Brain microvascular endothelial cell (primary cell): ENCODE results near the gene SEMA6A.

ENCODE experiments used
- DNase-seq: peaks from one replicate; pipeline ENCODE4 v3.0.0-alpha.2; 2020
- H3K27ac ChIP-seq: fragments of 250-450 bp; sonication (Bioruptor Pico); 2 replicates; pipeline ENCODE4 v1.5.1; 2020; ENCODE audit warnings: mild to moderate bottlenecking, moderate library complexity
- H3K27me3 ChIP-seq: fragments of 250-450 bp; sonication (Bioruptor Pico); replicated peaks from 2 replicates; pipeline ENCODE4 v1.5.1; 2020; ENCODE audit warnings: mild to moderate bottlenecking
- H3K36me3 ChIP-seq: fragments of 250-450 bp; sonication (Bioruptor Pico); replicated peaks from 2 replicates; pipeline ENCODE4 v1.5.1; 2020; ENCODE audit warnings: mild to moderate bottlenecking
- H3K4me3 ChIP-seq: 2 replicates; pipeline ENCODE4 v1.5.1; 2011; ENCODE audit warnings: low read depth, mild to moderate bottlenecking, control low read depth, low read length, moderate library complexity
- CTCF ChIP-seq: IDR thresholded peaks from 2 replicates; pipeline ENCODE4 v1.5.1; 2011; ENCODE audit warnings: low read depth, mild to moderate bottlenecking, moderate library complexity, low read length, control low read depth, inconsistent platforms; ENCODE audit errors: missing control alignments
- in situ Hi-C: cut with HindIII; loops from 2 replicates; pipeline ENCODE4 v1.10.0; 2017; ENCODE audit warnings: low sequenced_read_pairs, low pct_ligation_motif_present

The SEMA6A gene

GRCh38 chr5:116479776-116480675 is 94.6 kb downstream of the SEMA6A start:
- no peak overlapping the region for H3K27ac ChIP-seq
- in situ Hi-C loops = no loop called here
- no peak overlapping the region for H3K4me3 ChIP-seq
- TF ChIP-seq CTCF = no peak
- no peak for DNase-seq
- H3K36me3 ChIP-seq = no peaks in the 10 kb centered on the region
- no peaks in the 10 kb centered on the region for H3K27me3 ChIP-seq

GRCh38 chr5:116478491-116478890 is 96.1 kb downstream of the SEMA6A start:
- no peaks in the 10 kb centered on the region for H3K27me3 ChIP-seq
- in situ Hi-C loops = no loop called here
- no peak for TF ChIP-seq CTCF
- no peak overlapping the region for H3K4me3 ChIP-seq
- no peak for DNase-seq
- no peaks in the 10 kb centered on the region for H3K36me3 ChIP-seq
- no peak overlapping the region for H3K27ac ChIP-seq

- no peaks in the 10 kb centered on the region for H3K27me3 ChIP-seq
- no peak for DNase-seq
- H3K27ac ChIP-seq = no peak overlapping the region
- no peak overlapping the region for H3K4me3 ChIP-seq
- TF ChIP-seq CTCF = no peak
- H3K36me3 ChIP-seq = no peaks in the 10 kb centered on the region
- in situ Hi-C loops = no loop called here
Measured at GRCh38 chr5:116476897-116477537, 97.6 kb downstream of the SEMA6A start.

- in situ Hi-C loops = no loop called here
- H3K27ac ChIP-seq = no peak overlapping the region
- no peaks in the 10 kb centered on the region for H3K27me3 ChIP-seq
- no peak for DNase-seq
- TF ChIP-seq CTCF = no peak
- no peaks in the 10 kb centered on the region for H3K36me3 ChIP-seq
- no peak overlapping the region for H3K4me3 ChIP-seq
Measured at GRCh38 chr5:116475338-116475737, 99.3 kb downstream of the SEMA6A start.

GRCh38 chr5:116473706-116474105 is 100.9 kb downstream of the SEMA6A start:
- no peak for TF ChIP-seq CTCF
- no peak for DNase-seq
- in situ Hi-C loops = no loop called here
- no peak overlapping the region for H3K4me3 ChIP-seq
- H3K27ac ChIP-seq = no peak overlapping the region
- H3K36me3 ChIP-seq = no peaks in the 10 kb centered on the region
- H3K27me3 ChIP-seq = no peaks in the 10 kb centered on the region
